DMS53 (cell line): ENCODE data around the gene PKD2L2.
"Not testable (repeated sequence)": the region's sequence is repeated elsewhere in the genome, so short reads cannot be mapped to it uniquely, and the experiment has no call there.

Experiments
- DNase-seq: peaks from one replicate; lab custom pipeline; 2025; lab: John Stamatoyannopoulos, UW

The PKD2L2 gene

DNA sequence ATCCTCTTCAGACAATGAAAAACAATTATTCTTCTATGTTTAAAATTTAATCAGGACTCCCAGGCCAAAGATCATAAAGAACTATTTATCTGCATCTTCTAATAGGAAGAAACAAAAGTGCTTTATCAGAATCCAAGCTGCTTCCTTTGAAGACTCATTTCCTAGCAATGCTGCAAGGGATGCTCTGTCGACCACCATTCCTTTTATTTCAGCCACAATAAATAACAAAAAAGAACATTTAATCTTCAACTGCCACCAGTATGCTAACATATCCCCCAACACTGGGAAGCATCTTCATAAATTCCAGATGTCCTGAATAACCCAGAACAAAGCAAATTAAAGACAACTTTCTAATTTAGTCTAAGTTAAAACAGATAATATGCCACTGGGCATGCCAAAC is 68.7 kb downstream of the PKD2L2 start:
- no peak for DNase-seq

DNA sequence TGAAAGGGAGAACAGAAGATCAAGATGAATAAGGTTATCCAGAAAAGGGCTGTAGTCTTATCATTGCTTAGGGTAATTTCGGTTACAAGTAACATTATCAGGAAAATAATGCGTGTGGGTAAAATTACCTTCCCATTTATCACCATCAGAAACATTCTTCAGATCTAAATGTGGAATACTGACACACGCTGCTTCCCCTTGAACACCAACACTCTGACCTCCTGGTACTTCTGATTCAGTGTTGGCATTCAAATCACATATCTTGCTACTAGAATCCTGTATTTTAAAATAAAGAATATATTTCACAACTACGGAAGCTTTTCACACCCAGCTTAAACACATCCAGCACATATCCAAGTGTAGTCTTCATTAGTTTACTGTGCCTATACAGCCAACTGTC is 70.2 kb downstream of the PKD2L2 start:
- DNase-seq = no peak

DNA sequence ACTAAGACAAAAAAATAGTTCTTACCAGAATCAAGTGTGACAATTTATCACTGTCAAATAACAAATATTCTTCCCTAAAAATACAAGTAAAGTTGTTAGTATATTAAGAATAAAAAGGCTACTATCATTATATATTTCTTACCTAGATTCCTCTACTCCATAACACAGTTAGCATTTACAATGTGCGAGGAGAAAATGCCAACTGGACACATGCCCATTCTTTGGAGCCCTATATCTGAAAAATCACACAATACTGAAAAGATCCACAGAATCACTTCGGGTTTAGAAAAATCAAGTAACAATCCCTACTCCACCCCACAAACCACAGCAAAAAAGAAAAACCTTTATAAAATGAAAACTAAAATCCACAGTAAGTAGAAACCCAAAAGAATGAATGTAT is 70.9 kb downstream of the PKD2L2 start:
- DNase-seq = no peak

DNA sequence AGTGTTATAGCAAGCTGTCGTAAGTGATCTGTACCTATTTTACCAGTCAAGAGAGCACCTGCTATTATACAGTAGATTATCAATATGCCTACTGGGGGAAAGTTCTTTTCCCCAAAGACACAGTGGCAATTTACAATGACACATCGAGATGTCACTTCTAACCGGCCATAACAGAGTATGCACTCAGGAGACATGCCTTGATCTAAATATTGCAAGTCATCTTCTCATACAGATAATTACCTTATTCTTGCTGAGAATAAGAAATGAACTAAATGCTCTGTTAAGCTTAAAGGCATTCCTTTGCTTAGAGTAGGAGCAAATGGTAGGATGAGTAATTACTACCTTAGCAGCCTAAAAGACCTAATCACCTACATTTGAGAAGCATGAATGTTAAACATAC is 71.6 kb downstream of the PKD2L2 start:
- no peak for DNase-seq

DNA sequence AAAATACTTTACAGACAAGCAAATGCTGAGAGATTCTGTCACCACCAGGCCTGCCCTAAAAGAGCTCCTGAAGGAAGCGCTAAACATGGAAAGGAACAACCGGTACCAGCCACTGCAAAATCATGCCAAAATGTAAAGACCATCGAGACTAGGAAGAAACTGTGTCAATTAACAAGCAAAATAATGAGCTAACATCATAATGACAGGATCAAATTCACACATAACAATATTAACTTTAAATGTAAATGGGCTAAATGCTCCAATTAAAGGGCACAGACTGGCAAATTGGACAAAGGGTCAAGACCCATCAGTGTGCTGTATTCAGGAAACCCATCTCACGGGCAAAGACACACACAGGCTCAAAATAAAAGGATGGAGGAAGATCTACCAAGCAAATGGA is 81.1 kb downstream of the PKD2L2 start:
- not testable (repeated sequence) for DNase-seq

DNA sequence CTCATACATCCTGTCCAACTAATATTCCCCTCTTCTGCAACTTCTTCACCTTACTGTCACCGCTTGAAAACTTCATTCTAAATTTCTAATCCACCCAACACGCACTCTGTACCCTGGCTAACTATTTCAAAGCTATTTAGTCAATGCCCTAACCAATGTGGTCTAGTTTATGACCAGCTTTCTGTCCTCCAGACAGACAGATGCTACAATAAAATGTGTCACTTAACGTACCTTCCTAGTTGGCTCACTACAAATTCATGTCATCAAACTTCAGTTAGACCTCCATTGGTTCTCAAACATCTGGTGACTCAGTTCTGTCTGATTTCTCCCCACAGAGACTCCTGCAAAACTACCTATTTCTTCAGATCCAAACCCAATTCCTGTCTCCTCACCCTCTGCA is 86.0 kb downstream of the PKD2L2 start:
- DNase-seq = no peak

DNA sequence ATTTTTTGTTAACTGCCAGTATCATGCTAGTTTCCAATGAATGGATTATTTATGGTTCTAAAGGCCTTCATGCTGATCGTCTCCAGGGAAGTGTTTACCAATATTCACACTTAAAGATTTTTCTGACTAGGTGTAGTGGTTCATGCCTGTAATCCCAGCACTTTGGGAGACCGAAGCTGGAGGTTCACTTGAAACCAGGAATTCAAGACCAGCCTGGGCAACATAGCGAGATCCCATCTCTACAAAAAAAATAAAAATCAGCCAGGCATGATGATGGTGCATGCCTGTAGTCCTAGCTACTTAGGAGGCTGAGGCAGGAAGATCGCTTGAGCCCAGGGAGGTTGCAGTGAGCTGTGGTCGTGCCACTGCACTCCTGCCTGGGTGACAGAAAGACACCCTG is 100.2 kb downstream of the PKD2L2 start:
- no peak for DNase-seq
